Activated naive CD4-positive, alpha-beta T cell treated with anti-CD3 and anti-CD28 coated beads for 36 hours (primary cell): ENCODE results near the gene LGR5. TPM values are rescaled to one million over a fixed set of nuclear protein-coding genes. Genes with fewer than 3 reads are reported as not detected.
A peak's percentile ranks its signal among the peaks of the same experiment; 100 is the strongest.

Experiments used
- CTCF ChIA-PET: fragments of 350-600 bp; sonication (Branson Sonifier 250); formaldehyde crosslinking; loops from one replicate; lab custom pipeline; 2021; ENCODE audit warnings: antibody characterized with exemption; lab: Charles Lee
- DNase-seq: peaks from one replicate; pipeline ENCODE4 v3.0.0-alpha.2; 2020
- H3K27ac Mint-ChIP-seq: one replicate; pipeline ENCODE4 v1.8.0; 2021; ENCODE audit warnings: mild to moderate bottlenecking, mixed read lengths
- H3K27me3 Mint-ChIP-seq: one replicate; pipeline ENCODE4 v1.8.0; 2021; ENCODE audit warnings: low read depth, mixed read lengths
- H3K36me3 Mint-ChIP-seq: one replicate; pipeline ENCODE4 v1.8.0; 2021; ENCODE audit warnings: low read depth, mixed read lengths
- H3K4me1 Mint-ChIP-seq: one replicate; pipeline ENCODE4 v1.8.0; 2021; ENCODE audit warnings: low read depth, mixed read lengths
- H3K4me3 Mint-ChIP-seq: one replicate; pipeline ENCODE4 v1.8.0; 2021; ENCODE audit warnings: mild to moderate bottlenecking, moderate library complexity, mixed read lengths
- H3K9me3 Mint-ChIP-seq: one replicate; pipeline ENCODE4 v1.8.0; 2021; ENCODE audit warnings: mixed read lengths
- intact Hi-C: fragments of 100-400 bp; cut with micrococcal nuclease; formaldehyde crosslinking; loops from one replicate; pipeline ENCODE4 v1.15.1; 2023
- total RNA-seq, 2 experiments: library from RNA; stranded (reverse); gene quantifications; one replicate each; pipeline ENCODE4 v1.2.3, GENCODE V29; 2021

The LGR5 gene
- total RNA-seq, 2 experiments from 2014 or later, result not detected

- no peak overlapping the region for H3K4me3 Mint-ChIP-seq
- intact Hi-C loops, result no loop called here
- H3K27ac Mint-ChIP-seq, result no peak overlapping the region
- DNase-seq, result no peak
- no peaks in the 10 kb centered on the region for H3K9me3 Mint-ChIP-seq
- peaks cover 31% of the 10 kb centered on the region for H3K27me3 Mint-ChIP-seq
- CTCF ChIA-PET, result no interaction called here
- H3K36me3 Mint-ChIP-seq, result no peaks in the 10 kb centered on the region
- H3K4me1 Mint-ChIP-seq, result no peaks in the 10 kb centered on the region
Observed at GRCh38 chr12:71591601-71592000, 152.0 kb downstream of the LGR5 start.

- intact Hi-C loops, result no loop called here
- Mint-ChIP-seq H3K27me3 (peaks cover 31% of the 10 kb centered on the region), H3K36me3 (no peaks in the 10 kb centered on the region), H3K27ac (no peak overlapping the region), H3K4me1 (no peaks in the 10 kb centered on the region), H3K9me3 (no peaks in the 10 kb centered on the region), H3K4me3 (no peak overlapping the region)
- no peak for DNase-seq
- CTCF ChIA-PET, result no interaction called here
Observed at GRCh38 chr12:71592841-71593240, 153.2 kb downstream of the LGR5 start.

- Mint-ChIP-seq H3K27me3 (peaks cover 30% of the 10 kb centered on the region), H3K9me3 (peaks cover under 1% of the 10 kb centered on the region), H3K4me1 (no peaks in the 10 kb centered on the region), H3K36me3 (no peaks in the 10 kb centered on the region), H3K4me3 (no peak overlapping the region), H3K27ac (no peak overlapping the region)
- CTCF ChIA-PET, result interaction anchor here (1.3 kb wide), 1 partner anchor 11 kb away, joined by 3 read pairs; no protein-coding TSS in a partner anchor
- DNase-seq, result no peak
- intact Hi-C loops, result no loop called here
Observed at GRCh38 chr12:71594214-71594948, 154.8 kb downstream of the LGR5 start.

- Mint-ChIP-seq H3K4me3 (no peak overlapping the region), H3K36me3 (no peaks in the 10 kb centered on the region), H3K9me3 (peaks cover 5% of the 10 kb centered on the region), H3K27ac (no peak overlapping the region), H3K4me1 (no peaks in the 10 kb centered on the region), H3K27me3 (peaks cover 9% of the 10 kb centered on the region)
- intact Hi-C loops, result no loop called here
- no peak for DNase-seq
- CTCF ChIA-PET, result interaction anchor here (1.0 to 1.2 kb wide), 2 partner anchors 37 to 148 kb away, joined by 3 read pairs; no protein-coding TSS in a partner anchor
Observed at GRCh38 chr12:71599210-71599609, 159.6 kb downstream of the LGR5 start.

- Mint-ChIP-seq H3K4me3 (no peak overlapping the region), H3K27ac (no peak overlapping the region), H3K9me3 (peaks cover 5% of the 10 kb centered on the region), H3K4me1 (no peaks in the 10 kb centered on the region), H3K27me3 (no peaks in the 10 kb centered on the region), H3K36me3 (peaks cover 4% of the 10 kb centered on the region)
- CTCF ChIA-PET, result no interaction called here
- DNase-seq, result no peak
- intact Hi-C loops, result no loop called here
Observed at GRCh38 chr12:71601546-71601945, 161.9 kb downstream of the LGR5 start.

GRCh38 chr12:71602761-71603577, 163.4 kb downstream of the LGR5 start:
- intact Hi-C loops, result no loop called here
- CTCF ChIA-PET, result no interaction called here
- H3K36me3 Mint-ChIP-seq, result peaks cover 17% of the 10 kb centered on the region
- H3K27me3 Mint-ChIP-seq, result no peaks in the 10 kb centered on the region
- H3K27ac Mint-ChIP-seq, result no peak overlapping the region
- no peak for DNase-seq
- peaks cover 5% of the 10 kb centered on the region for H3K9me3 Mint-ChIP-seq
- no peak overlapping the region for H3K4me3 Mint-ChIP-seq
- H3K4me1 Mint-ChIP-seq, result peaks cover 2% of the 10 kb centered on the region

GRCh38 chr12:71605039-71605438, 165.4 kb downstream of the LGR5 start:
- CTCF ChIA-PET, result interaction anchor here (0.5 to 1.3 kb wide), 4 partner anchors 10 to 408 kb away, joined by 3 to 5 read pairs (median 3); no protein-coding TSS in a partner anchor
- Mint-ChIP-seq H3K9me3 (no peaks in the 10 kb centered on the region), H3K27ac (no peak overlapping the region), H3K4me3 (no peak overlapping the region), H3K4me1 (peaks cover 4% of the 10 kb centered on the region), H3K36me3 (peaks cover 29% of the 10 kb centered on the region), H3K27me3 (no peaks in the 10 kb centered on the region)
- DNase-seq, result no peak
- intact Hi-C loops, result no loop called here

GRCh38 chr12:71607494-71608330, 168.1 kb downstream of the LGR5 start:
- intact Hi-C loops, result no loop called here
- H3K9me3 Mint-ChIP-seq, result no peaks in the 10 kb centered on the region
- H3K4me1 Mint-ChIP-seq, result peaks cover 24% of the 10 kb centered on the region
- DNase-seq, result no peak
- H3K27ac Mint-ChIP-seq, result no peak overlapping the region
- peaks cover 47% of the 10 kb centered on the region for H3K36me3 Mint-ChIP-seq
- H3K4me3 Mint-ChIP-seq, result no peak overlapping the region
- CTCF ChIA-PET, result no interaction called here
- H3K27me3 Mint-ChIP-seq, result no peaks in the 10 kb centered on the region

GRCh38 chr12:71610031-71610795, 170.6 kb downstream of the LGR5 start:
- Mint-ChIP-seq H3K27me3 (no peaks in the 10 kb centered on the region), H3K27ac (peak overlapping the region; percentile 77), H3K36me3 (peaks cover 60% of the 10 kb centered on the region), H3K4me1 (peaks cover 24% of the 10 kb centered on the region), H3K4me3 (no peak overlapping the region), H3K9me3 (no peaks in the 10 kb centered on the region)
- intact Hi-C loops, result loop anchor here (2.0 kb wide), 1 partner anchor 15 kb away; no protein-coding TSS in a partner anchor
- CTCF ChIA-PET, result no interaction called here
- no peak for DNase-seq

- peaks cover 53% of the 10 kb centered on the region for H3K36me3 Mint-ChIP-seq
- intact Hi-C loops, result no loop called here
- CTCF ChIA-PET, result interaction anchor here (0.8 to 1.3 kb wide), 2 partner anchors 14 to 126 kb away, joined by 3 to 5 read pairs; no protein-coding TSS in a partner anchor
- no peaks in the 10 kb centered on the region for H3K9me3 Mint-ChIP-seq
- H3K4me3 Mint-ChIP-seq, result no peak overlapping the region
- peaks cover 12% of the 10 kb centered on the region for H3K4me1 Mint-ChIP-seq
- DNase-seq, result no peak
- H3K27ac Mint-ChIP-seq, result peak overlapping the region; percentile 64
- no peaks in the 10 kb centered on the region for H3K27me3 Mint-ChIP-seq
Observed at GRCh38 chr12:71621938-71622337, 182.3 kb downstream of the LGR5 start.

- Mint-ChIP-seq H3K4me1 (peaks cover 22% of the 10 kb centered on the region), H3K36me3 (peaks cover 49% of the 10 kb centered on the region), H3K9me3 (no peaks in the 10 kb centered on the region), H3K4me3 (no peak overlapping the region), H3K27me3 (no peaks in the 10 kb centered on the region), H3K27ac (no peak overlapping the region)
- CTCF ChIA-PET, result interaction anchor here (1.0 to 3.5 kb wide), 3 partner anchors 12 to 215 kb away, joined by 3 to 33 read pairs (median 3); no protein-coding TSS in a partner anchor
- DNase-seq, result no peak
- intact Hi-C loops, result loop anchor here (2.0 kb wide), 1 partner anchor 15 kb away; no protein-coding TSS in a partner anchor
Observed at GRCh38 chr12:71625476-71625875, 185.9 kb downstream of the LGR5 start.
